ENCODE results near the gene SLC2A3.

- TF ChIP-seq EZH2phosphoT487 (IDR thresholded peaks at IDR 0.05; ENCODE audit: low read depth, severe bottlenecking, unreplicated experiment): no peak
- TF ChIP-seq CTCF (IDR thresholded peaks at IDR 0.05; ENCODE audit: poor library complexity): no peak
Observed at GRCh38 chr12:7966563-7966962, 30.6 kb upstream of the SLC2A3 start.
